Suprapubic skin (tissue), 4 donors: ENCODE data around the gene PDE3A.
"Not testable (repeated sequence)": the region's sequence is repeated elsewhere in the genome, so short reads cannot be mapped to it uniquely, and the experiment has no call there.

Experiments used
- POLR2A ChIP-seq, 2 donors: fragments of 450-650 bp; IDR thresholded peaks; one replicate each; pipeline ENCODE4 v1.6.1; 2017; ENCODE audit warnings: antibody characterized with exemption in 2 of 2, mild to moderate bottlenecking in 2 of 2, moderate library complexity in 2 of 2
- POLR2AphosphoS5 ChIP-seq, 3 donors: sonication (generic); formaldehyde crosslinking; IDR thresholded peaks; one replicate each; pipeline ENCODE4 v1.6.1; 2017; ENCODE audit warnings: antibody characterized with exemption in 3 of 3
- TF ChIP-seq, protein P1 (sequence below), 2 donors: fragments of 200-600 bp in 1 of 2; fragments of 450-650 bp in 1 of 2; sonication (generic) in 1 of 2; IDR thresholded peaks; one replicate each; pipeline ENCODE4 v1.5.1; 2016 to 2019; ENCODE audit warnings: antibody characterized with exemption in 2 of 2, mild to moderate bottlenecking in 1 of 2, moderate library complexity in 1 of 2

DNA sequence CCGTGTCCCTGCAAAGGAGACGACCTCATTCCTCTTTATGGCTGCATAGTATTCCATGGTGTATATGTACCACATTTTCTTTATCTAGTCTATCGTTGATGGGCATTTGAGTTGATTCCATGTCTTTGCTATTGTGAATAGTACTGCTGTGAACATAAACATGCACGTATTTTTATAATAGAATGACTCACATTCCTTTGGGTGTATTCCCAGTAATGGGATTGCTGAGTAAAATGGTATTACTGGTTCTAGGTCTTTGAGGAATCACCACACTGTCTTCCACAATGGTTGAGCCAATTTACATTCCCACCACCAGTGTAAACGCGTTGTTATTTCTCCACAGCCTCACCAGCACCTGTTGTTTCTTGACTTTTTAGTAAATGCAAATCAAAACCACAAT lies 16.5 kb downstream of the PDE3A start:
- TF ChIP-seq, protein P1, sequence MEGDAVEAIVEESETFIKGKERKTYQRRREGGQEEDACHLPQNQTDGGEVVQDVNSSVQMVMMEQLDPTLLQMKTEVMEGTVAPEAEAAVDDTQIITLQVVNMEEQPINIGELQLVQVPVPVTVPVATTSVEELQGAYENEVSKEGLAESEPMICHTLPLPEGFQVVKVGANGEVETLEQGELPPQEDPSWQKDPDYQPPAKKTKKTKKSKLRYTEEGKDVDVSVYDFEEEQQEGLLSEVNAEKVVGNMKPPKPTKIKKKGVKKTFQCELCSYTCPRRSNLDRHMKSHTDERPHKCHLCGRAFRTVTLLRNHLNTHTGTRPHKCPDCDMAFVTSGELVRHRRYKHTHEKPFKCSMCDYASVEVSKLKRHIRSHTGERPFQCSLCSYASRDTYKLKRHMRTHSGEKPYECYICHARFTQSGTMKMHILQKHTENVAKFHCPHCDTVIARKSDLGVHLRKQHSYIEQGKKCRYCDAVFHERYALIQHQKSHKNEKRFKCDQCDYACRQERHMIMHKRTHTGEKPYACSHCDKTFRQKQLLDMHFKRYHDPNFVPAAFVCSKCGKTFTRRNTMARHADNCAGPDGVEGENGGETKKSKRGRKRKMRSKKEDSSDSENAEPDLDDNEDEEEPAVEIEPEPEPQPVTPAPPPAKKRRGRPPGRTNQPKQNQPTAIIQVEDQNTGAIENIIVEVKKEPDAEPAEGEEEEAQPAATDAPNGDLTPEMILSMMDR (IDR thresholded peaks at IDR 0.05) = not testable (repeated sequence)
- not testable (repeated sequence) for TF ChIP-seq POLR2A, POLR2AphosphoS5 (IDR thresholded peaks at IDR 0.05)
